Subcutaneous adipose tissue (tissue), 4 donors: ENCODE data around the gene CAPN15. TPM values are rescaled to one million over a fixed set of nuclear protein-coding genes. Genes with fewer than 3 reads are reported as not detected.

ENCODE experiments used
- total RNA-seq, 4 donors: library from RNA; depleted of rRNA; stranded (reverse); fragments of >200 nt; gene quantifications; one replicate each; pipeline ENCODE4 v1.1.0, GENCODE V29; 2016
- TF ChIP-seq, protein P1 (sequence below): fragments of 450-650 bp; IDR thresholded peaks from one replicate; pipeline ENCODE4 v1.5.1; 2016; ENCODE audit warnings: low read depth, mild to moderate bottlenecking, control low read depth, antibody characterized with exemption, moderate library complexity

CAPN15 gene
- total RNA-seq, 4 donors from 2014 or later = 7.6 to 30.0 (median 13.3) TPM

DNA sequence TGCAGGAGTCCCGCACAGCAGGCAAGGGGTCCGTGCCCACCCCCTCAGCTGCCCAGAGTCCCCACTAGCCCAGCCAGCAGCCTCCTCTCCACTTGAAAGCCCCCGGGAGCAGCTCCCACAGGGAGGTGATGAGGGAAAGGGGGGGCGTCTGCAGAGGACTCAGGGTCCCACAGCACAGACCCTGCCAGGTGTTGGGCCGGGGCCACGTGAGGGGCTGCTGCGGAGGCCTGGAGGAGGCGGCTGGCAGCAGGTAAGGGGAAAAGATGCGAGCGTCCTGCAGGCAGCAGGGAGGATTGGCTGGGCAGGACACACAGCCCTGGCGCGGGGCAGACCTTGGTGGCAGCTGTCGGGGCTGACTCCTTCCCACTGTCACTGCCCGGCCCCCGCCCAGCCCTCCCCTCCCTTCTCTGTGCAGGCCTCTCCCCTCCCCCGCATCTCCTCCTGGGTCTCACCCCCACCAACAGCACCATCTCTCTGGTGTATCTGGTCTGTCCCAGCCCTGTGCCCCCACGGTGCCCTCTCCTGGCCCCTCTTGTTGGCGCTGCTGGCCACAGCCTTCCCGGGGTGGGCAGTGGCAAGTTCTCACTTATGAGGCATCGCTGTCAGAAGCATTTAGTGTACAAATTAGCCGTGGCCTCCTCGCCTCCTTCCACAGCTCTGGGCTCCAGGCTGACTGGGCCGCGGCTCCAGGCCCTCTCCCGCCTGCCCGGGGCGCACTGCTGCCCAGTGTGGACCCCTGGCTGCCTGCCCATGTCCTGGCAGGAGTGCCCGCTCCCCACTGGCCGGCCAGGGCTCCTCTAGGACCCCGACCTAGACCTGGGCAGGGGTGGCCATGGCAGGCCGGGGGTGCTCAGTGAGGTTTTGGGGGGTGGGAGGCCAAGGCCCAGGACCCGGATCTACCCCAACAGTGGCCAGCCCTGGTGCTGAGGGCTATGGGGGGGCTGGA lies 28.3 kb downstream of the CAPN15 start:
- TF ChIP-seq, protein P1, sequence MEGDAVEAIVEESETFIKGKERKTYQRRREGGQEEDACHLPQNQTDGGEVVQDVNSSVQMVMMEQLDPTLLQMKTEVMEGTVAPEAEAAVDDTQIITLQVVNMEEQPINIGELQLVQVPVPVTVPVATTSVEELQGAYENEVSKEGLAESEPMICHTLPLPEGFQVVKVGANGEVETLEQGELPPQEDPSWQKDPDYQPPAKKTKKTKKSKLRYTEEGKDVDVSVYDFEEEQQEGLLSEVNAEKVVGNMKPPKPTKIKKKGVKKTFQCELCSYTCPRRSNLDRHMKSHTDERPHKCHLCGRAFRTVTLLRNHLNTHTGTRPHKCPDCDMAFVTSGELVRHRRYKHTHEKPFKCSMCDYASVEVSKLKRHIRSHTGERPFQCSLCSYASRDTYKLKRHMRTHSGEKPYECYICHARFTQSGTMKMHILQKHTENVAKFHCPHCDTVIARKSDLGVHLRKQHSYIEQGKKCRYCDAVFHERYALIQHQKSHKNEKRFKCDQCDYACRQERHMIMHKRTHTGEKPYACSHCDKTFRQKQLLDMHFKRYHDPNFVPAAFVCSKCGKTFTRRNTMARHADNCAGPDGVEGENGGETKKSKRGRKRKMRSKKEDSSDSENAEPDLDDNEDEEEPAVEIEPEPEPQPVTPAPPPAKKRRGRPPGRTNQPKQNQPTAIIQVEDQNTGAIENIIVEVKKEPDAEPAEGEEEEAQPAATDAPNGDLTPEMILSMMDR = no peak

DNA sequence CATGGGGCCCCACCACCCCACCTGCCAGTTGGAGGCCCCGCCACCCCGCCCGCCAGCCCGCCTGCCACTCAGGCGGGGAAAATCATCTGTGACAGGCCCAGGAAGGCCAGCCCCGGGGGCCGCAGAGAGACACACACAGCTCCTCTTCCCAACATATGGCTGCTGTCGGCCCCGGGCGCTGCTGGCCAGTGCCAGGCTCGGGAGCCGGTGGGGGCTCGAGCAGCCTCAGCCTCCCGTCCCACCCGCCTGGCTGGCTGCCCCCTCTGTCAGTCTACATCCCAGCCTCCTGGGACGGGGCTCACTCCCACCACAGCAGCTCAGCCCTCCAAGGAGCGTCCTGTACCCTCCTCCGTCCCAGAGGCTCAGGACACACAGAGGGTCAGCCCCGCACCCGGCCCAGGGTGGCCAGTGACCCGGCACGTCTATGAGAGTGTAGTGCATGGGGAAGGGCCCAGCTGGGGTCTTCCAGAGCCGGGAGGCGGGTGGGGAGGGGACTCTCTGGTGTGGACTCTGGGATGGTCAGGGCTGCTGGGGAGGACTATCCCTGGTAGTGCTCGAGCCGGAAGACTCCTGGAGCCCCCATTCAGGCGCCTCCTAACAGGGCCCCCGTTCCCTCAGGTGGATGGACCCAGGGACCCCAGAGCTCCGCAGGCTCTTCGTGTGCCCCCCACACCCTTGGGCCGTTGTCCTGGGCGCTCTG lies 29.1 kb downstream of the CAPN15 start:
- TF ChIP-seq, protein P1 = no peak

DNA sequence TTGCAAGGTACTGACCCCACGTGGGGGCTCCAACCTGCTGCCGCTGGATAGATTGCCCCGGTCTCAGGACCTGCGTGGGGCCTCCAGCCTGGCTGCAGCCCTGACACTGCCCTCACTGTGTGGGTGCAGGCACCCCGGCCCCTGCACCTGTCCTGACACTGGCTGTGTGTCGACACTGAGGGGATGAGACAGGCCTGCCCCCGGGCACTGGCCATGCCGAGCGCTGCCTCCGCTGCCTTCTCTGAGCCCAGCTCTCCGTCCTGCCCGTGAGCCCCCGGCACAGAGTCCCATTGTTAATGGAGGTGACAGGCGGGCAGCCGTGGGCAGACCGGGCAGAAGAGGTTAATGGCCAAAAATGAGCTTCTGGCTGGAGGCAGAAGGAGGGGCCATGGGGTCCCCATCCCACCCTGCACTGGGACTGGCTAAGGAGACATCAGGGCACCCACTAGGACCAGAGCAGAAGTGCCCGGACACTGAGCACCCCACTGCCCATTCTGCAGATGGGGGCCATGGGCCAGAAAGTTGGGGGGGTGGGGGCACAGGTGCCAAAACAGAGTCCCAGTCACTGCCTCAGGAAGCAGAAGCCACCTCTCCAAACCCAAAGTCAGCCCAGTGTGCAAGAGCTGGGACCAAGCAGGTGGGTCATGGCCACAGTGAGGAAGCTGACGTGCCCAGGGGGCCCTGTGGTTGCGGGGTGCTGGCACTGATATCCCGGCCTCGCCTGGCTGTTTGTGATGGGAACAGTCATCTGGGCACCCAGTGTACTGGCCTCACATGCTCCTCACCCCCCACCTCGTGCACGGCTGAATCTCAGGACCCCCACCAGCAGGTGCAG lies 30.2 kb downstream of the CAPN15 start:
- TF ChIP-seq, protein P1 = no peak

DNA sequence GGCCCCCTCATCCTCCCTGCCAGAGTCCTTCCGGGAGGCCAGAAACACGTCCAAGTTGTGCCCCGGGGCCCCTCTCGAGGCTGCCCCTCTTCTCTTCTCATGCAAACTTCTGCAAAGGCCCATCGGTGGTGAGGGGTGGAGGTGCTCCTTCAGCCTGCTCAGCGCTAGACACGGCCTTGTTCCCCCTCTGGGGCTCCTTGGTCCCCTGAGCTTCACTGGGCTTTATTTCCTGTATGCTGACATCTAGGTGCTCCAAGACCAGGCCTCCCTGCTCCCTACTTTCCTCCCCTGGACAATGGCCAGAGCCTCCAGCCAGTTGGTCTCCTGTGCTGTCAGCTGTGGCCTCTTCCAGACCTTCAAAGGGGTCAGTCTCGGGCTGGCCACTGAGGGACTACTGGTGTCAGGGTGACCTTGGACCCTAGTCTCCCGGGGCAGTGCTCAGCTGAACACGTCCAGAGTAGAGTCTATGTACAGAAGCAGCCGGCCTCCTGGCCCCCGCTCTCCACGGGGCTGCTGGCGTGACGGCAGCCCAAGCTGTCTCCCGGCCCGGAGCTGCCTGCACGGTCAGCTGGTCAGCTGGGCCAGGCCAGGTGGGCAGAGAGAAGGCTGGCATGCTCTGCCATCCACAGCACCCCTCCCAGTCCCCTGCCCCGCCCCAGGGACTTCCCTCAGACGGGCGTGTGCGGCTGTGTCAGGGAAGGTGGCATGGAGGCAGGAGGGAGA lies 30.9 kb downstream of the CAPN15 start:
- TF ChIP-seq, protein P1 = no peak

DNA sequence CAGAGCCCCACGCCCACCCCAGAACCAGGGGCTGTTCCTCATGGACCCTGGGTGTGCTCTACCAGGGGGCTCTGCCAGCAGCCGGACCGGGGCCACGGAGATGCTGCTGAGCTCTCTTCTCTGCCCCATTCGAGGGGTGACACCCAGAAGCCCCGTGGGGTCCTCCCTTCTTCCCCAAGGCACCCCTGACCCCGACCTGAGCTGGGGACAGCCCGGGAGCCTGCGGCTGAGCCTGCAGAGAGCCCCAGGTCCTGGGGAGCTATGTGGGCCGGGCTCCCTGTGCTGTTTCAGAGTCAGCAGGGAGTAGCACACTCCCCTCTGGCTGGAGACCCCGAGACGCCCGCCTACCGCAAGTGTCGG lies 31.5 kb downstream of the CAPN15 start:
- TF ChIP-seq, protein P1 = no peak

DNA sequence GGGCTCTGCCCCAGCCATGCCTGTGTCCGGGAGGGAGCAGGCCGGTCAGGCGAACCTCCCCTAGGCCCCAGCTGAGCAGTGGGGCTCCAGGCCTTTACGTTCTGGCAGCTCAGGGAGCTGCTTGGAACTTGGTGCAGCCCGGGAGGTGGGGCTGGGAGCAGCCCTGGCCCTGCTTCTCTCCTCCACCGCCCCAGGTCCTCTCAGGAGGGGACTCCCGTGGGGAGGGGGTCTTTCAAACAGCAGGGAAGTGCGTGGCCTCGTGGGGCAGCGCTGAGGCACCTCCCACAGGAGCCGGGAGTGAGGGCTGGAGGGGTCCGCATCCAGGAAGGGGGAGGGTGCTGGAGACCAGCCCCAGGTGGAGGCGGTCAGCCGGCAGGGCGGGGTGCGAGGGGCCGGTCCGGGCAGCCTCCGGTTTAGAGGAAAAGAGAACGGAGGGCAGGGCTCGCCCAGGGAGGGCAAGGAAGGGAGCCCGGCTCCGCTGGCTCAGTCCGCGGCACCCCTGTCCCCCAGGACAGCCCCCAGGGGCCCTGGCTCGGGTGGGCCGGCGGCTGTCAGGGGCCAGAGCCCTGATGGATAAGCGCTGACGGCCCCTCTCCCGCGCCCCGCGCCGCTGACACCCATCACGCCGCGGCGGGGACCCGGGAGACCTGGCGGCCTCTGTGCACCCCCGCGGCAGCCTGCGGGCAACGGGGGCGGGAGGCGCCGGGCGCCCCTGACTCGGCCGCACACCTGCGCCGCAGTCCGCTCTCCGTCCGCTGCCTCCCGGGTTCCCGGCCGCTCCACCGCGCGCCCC lies 32.1 kb downstream of the CAPN15 start:
- TF ChIP-seq, protein P1 = no peak
